Measurements from ENCODE around the gene ST6GALNAC1. TPM values are rescaled to one million over a fixed set of nuclear protein-coding genes. Genes with fewer than 3 reads are reported as not detected.
A peak's percentile ranks its signal among the peaks of the same experiment; 100 is the strongest.

The ST6GALNAC1 gene
- total RNA-seq, 1 donor from 2014 or later = 16.6 TPM

- Histone ChIP-seq H3K4me1 (peaks cover 44% of the 10 kb centered on the region), H3K27me3 (ENCODE audit: low read depth) (no peaks in the 10 kb centered on the region), H3K36me3 (peaks cover 40% of the 10 kb centered on the region), H3K4me3 (no peak overlapping the region), H3K27ac (no peak overlapping the region), H3K9me3 (no peaks in the 10 kb centered on the region)
- ATAC-seq = no peak
- no peak for DNase-seq
- intact Hi-C loops (cut with DNase I) = no loop called here
- TF ChIP-seq CTCF (IDR thresholded peaks at IDR 0.05) = no peak
Observed at GRCh38 chr17:76684756-76685155, 41.2 kb upstream of the ST6GALNAC1 start.

- Histone ChIP-seq H3K9me3 (no peaks in the 10 kb centered on the region), H3K27ac (no peak overlapping the region), H3K4me1 (peaks cover 38% of the 10 kb centered on the region), H3K27me3 (ENCODE audit: low read depth) (no peaks in the 10 kb centered on the region), H3K36me3 (peaks cover 41% of the 10 kb centered on the region), H3K4me3 (no peak overlapping the region)
- TF ChIP-seq CTCF (IDR thresholded peaks at IDR 0.05) = no peak
- intact Hi-C loops (cut with DNase I) = no loop called here
- ATAC-seq (no peak), DNase-seq (no peak)
Observed at GRCh38 chr17:76683921-76684745, 40.6 kb upstream of the ST6GALNAC1 start.

- intact Hi-C loops (cut with DNase I) = no loop called here
- Histone ChIP-seq H3K27ac (no peak overlapping the region), H3K36me3 (peaks cover 46% of the 10 kb centered on the region), H3K4me3 (no peak overlapping the region), H3K27me3 (ENCODE audit: low read depth) (no peaks in the 10 kb centered on the region), H3K9me3 (no peaks in the 10 kb centered on the region), H3K4me1 (peaks cover 29% of the 10 kb centered on the region)
- TF ChIP-seq CTCF (IDR thresholded peaks at IDR 0.05) = no peak
- ATAC-seq (no peak), DNase-seq (no peak)
Observed at GRCh38 chr17:76683011-76683755, 39.6 kb upstream of the ST6GALNAC1 start.

- Histone ChIP-seq H3K4me1 (peaks cover 22% of the 10 kb centered on the region), H3K36me3 (peaks cover 52% of the 10 kb centered on the region), H3K27ac (no peak overlapping the region), H3K4me3 (no peak overlapping the region), H3K9me3 (no peaks in the 10 kb centered on the region), H3K27me3 (ENCODE audit: low read depth) (no peaks in the 10 kb centered on the region)
- TF ChIP-seq CTCF (IDR thresholded peaks at IDR 0.05) = no peak
- intact Hi-C loops (cut with DNase I) = no loop called here
- ATAC-seq (no peak), DNase-seq (no peak)
Observed at GRCh38 chr17:76682296-76682695, 38.7 kb upstream of the ST6GALNAC1 start.

- Histone ChIP-seq H3K27me3 (ENCODE audit: low read depth) (no peaks in the 10 kb centered on the region), H3K36me3 (peaks cover 57% of the 10 kb centered on the region), H3K4me1 (peaks cover 13% of the 10 kb centered on the region), H3K27ac (no peak overlapping the region), H3K4me3 (no peak overlapping the region), H3K9me3 (no peaks in the 10 kb centered on the region)
- intact Hi-C loops (cut with DNase I) = no loop called here
- DNase-seq (peak; percentile 73), ATAC-seq (peak; percentile 63 to 70)
- TF ChIP-seq CTCF (IDR thresholded peaks at IDR 0.05) = peak; percentile 75
Observed at GRCh38 chr17:76681222-76682137, 37.9 kb upstream of the ST6GALNAC1 start.

All from lower lobe of right lung (tissue), 2 donors.